Hepatocyte (in vitro differentiated cells): ENCODE results near the gene COP1. TPM values are rescaled to one million over a fixed set of nuclear protein-coding genes. Genes with fewer than 3 reads are reported as not detected.

Experiments
- DNase-seq: peaks from one replicate; pipeline ENCODE4 v3.0.0-alpha.2; 2016; ENCODE audit warnings: low spot score
- H2AFZ ChIP-seq: fragments of 200-600 bp; sonication (generic); 2 replicates; pipeline ENCODE4 v1.6.0; 2016; ENCODE audit warnings: antibody characterized with exemption, mild to moderate bottlenecking
- H3K27ac ChIP-seq: fragments of 200-600 bp; sonication (generic); 2 replicates; pipeline ENCODE4 v1.5.1; 2016; ENCODE audit warnings: mild to moderate bottlenecking
- H3K27me3 ChIP-seq: fragments of 200-600 bp; sonication (generic); 2 replicates; pipeline ENCODE4 v1.6.1; 2016
- H3K36me3 ChIP-seq: fragments of 200-600 bp; sonication (generic); replicated peaks from 2 replicates; pipeline ENCODE4 v1.5.1; 2016; ENCODE audit warnings: low read depth; ENCODE audit not compliant: insufficient read depth
- H3K4me1 ChIP-seq: fragments of 200-600 bp; sonication (generic); 2 replicates; pipeline ENCODE4 v1.5.1; 2016; ENCODE audit warnings: mild to moderate bottlenecking, moderate library complexity; ENCODE audit not compliant: insufficient read depth
- H3K4me2 ChIP-seq: fragments of 200-600 bp; sonication (generic); 2 replicates; pipeline ENCODE4 v1.6.0; 2016
- H3K4me3 ChIP-seq: fragments of 200-600 bp; sonication (generic); 2 replicates; pipeline ENCODE4 v1.5.1; 2016; ENCODE audit warnings: mild to moderate bottlenecking
- H3K79me2 ChIP-seq: fragments of 200-600 bp; sonication (generic); 2 replicates; pipeline ENCODE4 v1.6.0; 2017; ENCODE audit warnings: mild to moderate bottlenecking
- H3K9me2 ChIP-seq: fragments of 200-600 bp; sonication (generic); replicated peaks from 2 replicates; pipeline ENCODE4 v1.6.0; 2017; ENCODE audit warnings: mild to moderate bottlenecking; ENCODE audit not compliant: insufficient read depth
- H3K9me3 ChIP-seq: fragments of 200-600 bp; sonication (generic); 2 replicates; pipeline ENCODE4 v1.5.1; 2016; ENCODE audit warnings: low read depth, mild to moderate bottlenecking
- H4K20me1 ChIP-seq: fragments of 200-600 bp; sonication (generic); 2 replicates; pipeline ENCODE4 v1.6.0; 2016; ENCODE audit warnings: mild to moderate bottlenecking; ENCODE audit not compliant: insufficient read depth, poor library complexity, severe bottlenecking
- EZH2 ChIP-seq: fragments of 200-600 bp; sonication (generic); IDR thresholded peaks from 2 replicates; pipeline ENCODE4 v1.6.1; 2016; ENCODE audit warnings: antibody characterized with exemption, mild to moderate bottlenecking, borderline replicate concordance
- EZH2phosphoT487 ChIP-seq: fragments of 200-600 bp; sonication (generic); IDR thresholded peaks from one replicate; pipeline ENCODE4 v1.6.1; 2018; ENCODE audit warnings: antibody characterized with exemption, mild to moderate bottlenecking, low read depth, moderate library complexity; ENCODE audit not compliant: unreplicated experiment, severe bottlenecking
- WGBS: methylation state at CpG from one replicate; pipeline ENCODE4 v1.1.6; 2016; ENCODE audit warnings: low lambda C conversion rate; ENCODE audit errors: missing lambda C conversion rate; 5-methylcytosine and 5-hydroxymethylcytosine counted together
- polyA plus RNA-seq: library from polyadenylated mRNA; unstranded; fragments of >200 nt; fragmentation: Nextera tagmentation; extraction: Ambion mirVana; gene quantifications from 2 replicates; pipeline ENCODE4 v1.2.1, GENCODE V29; 2016
- total RNA-seq: library from RNA; depleted of rRNA; stranded (reverse); fragments of >200 nt; gene quantifications from 2 replicates; pipeline ENCODE4 v1.2.3, GENCODE V29; 2014
- TF ChIP-seq, protein P1 (sequence below): fragments of 200-600 bp; sonication (generic); IDR thresholded peaks from 2 replicates; pipeline ENCODE4 v1.5.1; 2016; ENCODE audit warnings: antibody characterized with exemption, mild to moderate bottlenecking; ENCODE audit not compliant: poor library complexity

COP1 gene
- total and polyA plus RNA-seq, 2 experiments from 2014 or later: 63.0 to 65.9 TPM

DNA sequence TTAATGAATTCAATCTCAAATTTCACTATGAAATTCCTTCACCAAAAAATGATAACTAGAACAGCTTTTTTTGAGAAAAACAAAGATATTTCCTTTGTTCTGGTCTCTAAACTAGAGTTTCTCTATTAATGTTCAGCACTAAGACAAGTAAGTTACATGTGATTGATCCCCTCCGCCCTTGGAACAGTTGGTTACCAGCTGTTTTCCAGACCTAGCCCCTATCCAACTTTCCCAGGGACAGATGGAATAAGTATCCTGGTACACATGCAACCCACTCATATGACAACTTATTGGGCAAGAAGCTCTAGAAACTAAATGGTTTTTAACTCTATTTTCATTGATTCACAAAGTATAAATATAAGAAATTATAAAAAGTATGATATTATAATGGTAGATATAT, 140.4 kb downstream of the COP1 start:
- Histone ChIP-seq H3K27me3 (no peaks in the 10 kb centered on the region), H3K36me3 (no peaks in the 10 kb centered on the region), H3K9me2 (no peaks in the 10 kb centered on the region), H3K4me2 (no peak overlapping the region), H3K4me1 (no peaks in the 10 kb centered on the region), H4K20me1 (no peaks in the 10 kb centered on the region), H3K27ac (no peak overlapping the region), H2AFZ (no peak overlapping the region), H3K79me2 (peaks cover 10% of the 10 kb centered on the region), H3K9me3 (no peaks in the 10 kb centered on the region), H3K4me3 (no peak overlapping the region)
- no peak for DNase-seq
- TF ChIP-seq, protein P1, sequence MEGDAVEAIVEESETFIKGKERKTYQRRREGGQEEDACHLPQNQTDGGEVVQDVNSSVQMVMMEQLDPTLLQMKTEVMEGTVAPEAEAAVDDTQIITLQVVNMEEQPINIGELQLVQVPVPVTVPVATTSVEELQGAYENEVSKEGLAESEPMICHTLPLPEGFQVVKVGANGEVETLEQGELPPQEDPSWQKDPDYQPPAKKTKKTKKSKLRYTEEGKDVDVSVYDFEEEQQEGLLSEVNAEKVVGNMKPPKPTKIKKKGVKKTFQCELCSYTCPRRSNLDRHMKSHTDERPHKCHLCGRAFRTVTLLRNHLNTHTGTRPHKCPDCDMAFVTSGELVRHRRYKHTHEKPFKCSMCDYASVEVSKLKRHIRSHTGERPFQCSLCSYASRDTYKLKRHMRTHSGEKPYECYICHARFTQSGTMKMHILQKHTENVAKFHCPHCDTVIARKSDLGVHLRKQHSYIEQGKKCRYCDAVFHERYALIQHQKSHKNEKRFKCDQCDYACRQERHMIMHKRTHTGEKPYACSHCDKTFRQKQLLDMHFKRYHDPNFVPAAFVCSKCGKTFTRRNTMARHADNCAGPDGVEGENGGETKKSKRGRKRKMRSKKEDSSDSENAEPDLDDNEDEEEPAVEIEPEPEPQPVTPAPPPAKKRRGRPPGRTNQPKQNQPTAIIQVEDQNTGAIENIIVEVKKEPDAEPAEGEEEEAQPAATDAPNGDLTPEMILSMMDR: no peak
- TF ChIP-seq EZH2phosphoT487 (no peak), EZH2 (no peak)
- 91% methylated on average over 1 of the region's 1 CpG for WGBS

DNA sequence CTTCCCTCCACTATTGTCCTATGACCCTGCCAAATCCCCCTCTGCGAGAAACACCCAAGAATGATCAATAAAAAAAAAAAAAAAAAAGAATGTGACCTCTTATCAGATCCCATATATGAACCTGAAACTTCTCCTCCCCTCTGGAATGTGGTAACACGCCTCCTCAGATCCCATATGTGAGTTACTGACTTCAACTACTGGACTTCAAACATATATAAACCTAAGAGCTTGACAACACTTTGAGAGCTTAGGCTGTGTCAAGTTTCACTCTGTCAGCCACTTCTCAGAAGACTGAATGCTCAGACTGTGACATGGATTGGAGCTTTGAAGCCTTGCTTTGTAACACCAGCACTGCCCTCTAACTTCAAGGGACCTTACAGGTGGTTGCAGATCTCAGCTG, 148.4 kb downstream of the COP1 start:
- Histone ChIP-seq H3K4me1 (peaks cover 20% of the 10 kb centered on the region), H4K20me1 (no peaks in the 10 kb centered on the region), H3K9me2 (no peaks in the 10 kb centered on the region), H3K4me2 (no peak overlapping the region), H3K9me3 (no peaks in the 10 kb centered on the region), H3K27ac (peak overlapping the region; percentile 82), H3K79me2 (peaks cover 2% of the 10 kb centered on the region), H2AFZ (no peak overlapping the region), H3K27me3 (no peaks in the 10 kb centered on the region), H3K36me3 (no peaks in the 10 kb centered on the region), H3K4me3 (no peak overlapping the region)
- peak; percentile 57 for DNase-seq
- 39% methylated on average over 2 of the region's 2 CpGs for WGBS
- TF ChIP-seq, protein P1: no peak
- TF ChIP-seq EZH2phosphoT487: no peak
- no peak for TF ChIP-seq EZH2

- no peak overlapping the region for H3K4me3 ChIP-seq
- no peak overlapping the region for H2AFZ ChIP-seq
- H3K27me3 ChIP-seq: no peaks in the 10 kb centered on the region
- H3K9me3 ChIP-seq: no peaks in the 10 kb centered on the region
- WGBS: 71% methylated on average over 3 of the region's 3 CpGs
- H3K79me2 ChIP-seq: peaks cover 4% of the 10 kb centered on the region
- DNase-seq: no peak
- H4K20me1 ChIP-seq: no peaks in the 10 kb centered on the region
- H3K27ac ChIP-seq: no peak overlapping the region
- peaks cover 20% of the 10 kb centered on the region for H3K4me1 ChIP-seq
- no peaks in the 10 kb centered on the region for H3K36me3 ChIP-seq
- H3K9me2 ChIP-seq: no peaks in the 10 kb centered on the region
- TF ChIP-seq EZH2 (no peak), EZH2phosphoT487 (no peak)
- TF ChIP-seq, protein P1: no peak
- no peak overlapping the region for H3K4me2 ChIP-seq
Measured at GRCh38 chr1:176056312-176056711, 150.8 kb downstream of the COP1 start.

- H3K9me2 ChIP-seq: no peaks in the 10 kb centered on the region
- no peak for DNase-seq
Measured at GRCh38 chr1:176055398-176055797, 151.7 kb downstream of the COP1 start.

More at GRCh38 chr1:176055398-176055797, 151.7 kb downstream of the COP1 start:
- H3K4me3 ChIP-seq: no peak overlapping the region
- TF ChIP-seq EZH2phosphoT487 (no peak), EZH2 (no peak)
- TF ChIP-seq, protein P1: no peak
- peaks cover 4% of the 10 kb centered on the region for H3K79me2 ChIP-seq
- H2AFZ ChIP-seq: no peak overlapping the region
- no peaks in the 10 kb centered on the region for H4K20me1 ChIP-seq
- 48% methylated on average over 1 of the region's 1 CpG for WGBS
- H3K27ac ChIP-seq: no peak overlapping the region
- H3K4me1 ChIP-seq: peaks cover 20% of the 10 kb centered on the region
- H3K4me2 ChIP-seq: no peak overlapping the region
- no peaks in the 10 kb centered on the region for H3K27me3 ChIP-seq
- no peaks in the 10 kb centered on the region for H3K36me3 ChIP-seq
- no peaks in the 10 kb centered on the region for H3K9me3 ChIP-seq
